Measurements from ENCODE around the gene C7orf25. TPM values are rescaled to one million over a fixed set of nuclear protein-coding genes. Genes with fewer than 3 reads are reported as not detected.
"Not testable (repeated sequence)": the region's sequence is repeated elsewhere in the genome, so short reads cannot be mapped to it uniquely, and the experiment has no call there.

C7orf25 gene
- total and polyA plus RNA-seq, 2 donors (not counting 1 experiment from before 2014, with no cell fraction given), result 8.5 to 8.8 TPM

- H3K36me3 ChIP-seq (ENCODE audit: control insufficient read depth, insufficient read depth, low read length), result no peaks in the 10 kb centered on the region
- H3K27me3 ChIP-seq (ENCODE audit: control insufficient read depth, insufficient read depth, low read length), result no peaks in the 10 kb centered on the region
- peaks cover 3% of the 10 kb centered on the region for H3K4me1 ChIP-seq (ENCODE audit: control insufficient read depth, extremely low read depth, insufficient read depth, low read length)
- no peak overlapping the region for H3K9ac ChIP-seq (ENCODE audit: insufficient read depth, low read length)
- H3K79me2 ChIP-seq (ENCODE audit: control insufficient read depth, insufficient read depth, low read length), result no peaks in the 10 kb centered on the region
- H3K9me3 ChIP-seq (ENCODE audit: control insufficient read depth, insufficient read depth, low read depth, low read length), result no peaks in the 10 kb centered on the region
- no peaks in the 10 kb centered on the region for H4K20me1 ChIP-seq (ENCODE audit: control insufficient read depth, extremely low read depth, insufficient read depth, low read length)
- DNase-seq (ENCODE audit: low read depth in 2 of 2), result peak; percentile 6 to 44
- peak; percentile 24 to 55 for TF ChIP-seq CTCF (conservative IDR thresholded peaks at IDR 0.05 in 1 of 2, IDR thresholded peaks at IDR 0.05 in 1 of 2; ENCODE audit: low read depth in 1 of 2, low read length in 2 of 2)
- no peak for TF ChIP-seq EZH2 (IDR thresholded peaks at IDR 0.05; ENCODE audit: low read length, missing control alignments)
- no peak overlapping the region for H3K4me2 ChIP-seq (ENCODE audit: extremely low read depth, insufficient read depth, low read length)
- no peak overlapping the region for H3K4me3 ChIP-seq (replicated peaks in 1 of 4; ENCODE audit: control extremely low read depth in 1 of 4, insufficient read depth in 1 of 4, low read depth in 3 of 4, low read length in 4 of 4)
- no peak overlapping the region for H3K27ac ChIP-seq (ENCODE audit: insufficient read depth, low read length)
- H2AFZ ChIP-seq (ENCODE audit: low read length), result no peak overlapping the region
Measured at GRCh38 chr7:42886129-42886528, 25.7 kb downstream of the C7orf25 start.

- not testable (repeated sequence) for H3K9me3 ChIP-seq (ENCODE audit: control insufficient read depth, insufficient read depth, low read depth, low read length)
Measured at GRCh38 chr7:42885183-42885582, 26.7 kb downstream of the C7orf25 start.

GRCh38 chr7:42883950-42884349, 27.9 kb downstream of the C7orf25 start:
- TF ChIP-seq CTCF (conservative IDR thresholded peaks at IDR 0.05 in 1 of 2, IDR thresholded peaks at IDR 0.05 in 1 of 2; ENCODE audit: low read depth in 1 of 2, low read length in 2 of 2) (no peak), EZH2 (IDR thresholded peaks at IDR 0.05; ENCODE audit: low read length, missing control alignments) (no peak)
- no peak overlapping the region for H3K4me2 ChIP-seq (ENCODE audit: extremely low read depth, insufficient read depth, low read length)
- H3K4me1 ChIP-seq (ENCODE audit: control insufficient read depth, extremely low read depth, insufficient read depth, low read length), result peaks cover 3% of the 10 kb centered on the region
- H3K79me2 ChIP-seq (ENCODE audit: control insufficient read depth, insufficient read depth, low read length), result no peaks in the 10 kb centered on the region
- no peaks in the 10 kb centered on the region for H3K36me3 ChIP-seq (ENCODE audit: control insufficient read depth, insufficient read depth, low read length)
- H3K4me3 ChIP-seq (replicated peaks in 1 of 4; ENCODE audit: control extremely low read depth in 1 of 4, insufficient read depth in 1 of 4, low read depth in 3 of 4, low read length in 4 of 4), result no peak overlapping the region
- no peaks in the 10 kb centered on the region for H4K20me1 ChIP-seq (ENCODE audit: control insufficient read depth, extremely low read depth, insufficient read depth, low read length)
- H3K9ac ChIP-seq (ENCODE audit: insufficient read depth, low read length), result no peak overlapping the region
- H3K27me3 ChIP-seq (ENCODE audit: control insufficient read depth, insufficient read depth, low read length), result no peaks in the 10 kb centered on the region
- no peak overlapping the region for H2AFZ ChIP-seq (ENCODE audit: low read length)
- H3K27ac ChIP-seq (ENCODE audit: insufficient read depth, low read length), result no peak overlapping the region
- H3K9me3 ChIP-seq (ENCODE audit: control insufficient read depth, insufficient read depth, low read depth, low read length), result no peaks in the 10 kb centered on the region
- peak; percentile 27 to 55 for DNase-seq (ENCODE audit: low read depth in 2 of 2)

More at GRCh38 chr7:42885183-42885582, 26.7 kb downstream of the C7orf25 start:
- not testable (repeated sequence) for H2AFZ ChIP-seq (ENCODE audit: low read length); H3K27ac ChIP-seq (ENCODE audit: insufficient read depth, low read length); H4K20me1 ChIP-seq (ENCODE audit: control insufficient read depth, extremely low read depth, insufficient read depth, low read length); H3K36me3 ChIP-seq (ENCODE audit: control insufficient read depth, insufficient read depth, low read length); H3K4me3 ChIP-seq (replicated peaks in 1 of 4; ENCODE audit: control extremely low read depth in 1 of 4, insufficient read depth in 1 of 4, low read depth in 3 of 4, low read length in 4 of 4); H3K4me2 ChIP-seq (ENCODE audit: extremely low read depth, insufficient read depth, low read length); H3K9ac ChIP-seq (ENCODE audit: insufficient read depth, low read length); H3K79me2 ChIP-seq (ENCODE audit: control insufficient read depth, insufficient read depth, low read length); H3K27me3 ChIP-seq (ENCODE audit: control insufficient read depth, insufficient read depth, low read length); H3K4me1 ChIP-seq (ENCODE audit: control insufficient read depth, extremely low read depth, insufficient read depth, low read length); DNase-seq (ENCODE audit: low read depth in 2 of 2)
